ENCODE results near the gene UBXN2A. TPM values are rescaled to one million over a fixed set of nuclear protein-coding genes. Genes with fewer than 3 reads are reported as not detected.

The UBXN2A gene
- polyA plus RNA-seq, 3 donors = 2.0 to 6.8 (median 5.5) TPM

DNA sequence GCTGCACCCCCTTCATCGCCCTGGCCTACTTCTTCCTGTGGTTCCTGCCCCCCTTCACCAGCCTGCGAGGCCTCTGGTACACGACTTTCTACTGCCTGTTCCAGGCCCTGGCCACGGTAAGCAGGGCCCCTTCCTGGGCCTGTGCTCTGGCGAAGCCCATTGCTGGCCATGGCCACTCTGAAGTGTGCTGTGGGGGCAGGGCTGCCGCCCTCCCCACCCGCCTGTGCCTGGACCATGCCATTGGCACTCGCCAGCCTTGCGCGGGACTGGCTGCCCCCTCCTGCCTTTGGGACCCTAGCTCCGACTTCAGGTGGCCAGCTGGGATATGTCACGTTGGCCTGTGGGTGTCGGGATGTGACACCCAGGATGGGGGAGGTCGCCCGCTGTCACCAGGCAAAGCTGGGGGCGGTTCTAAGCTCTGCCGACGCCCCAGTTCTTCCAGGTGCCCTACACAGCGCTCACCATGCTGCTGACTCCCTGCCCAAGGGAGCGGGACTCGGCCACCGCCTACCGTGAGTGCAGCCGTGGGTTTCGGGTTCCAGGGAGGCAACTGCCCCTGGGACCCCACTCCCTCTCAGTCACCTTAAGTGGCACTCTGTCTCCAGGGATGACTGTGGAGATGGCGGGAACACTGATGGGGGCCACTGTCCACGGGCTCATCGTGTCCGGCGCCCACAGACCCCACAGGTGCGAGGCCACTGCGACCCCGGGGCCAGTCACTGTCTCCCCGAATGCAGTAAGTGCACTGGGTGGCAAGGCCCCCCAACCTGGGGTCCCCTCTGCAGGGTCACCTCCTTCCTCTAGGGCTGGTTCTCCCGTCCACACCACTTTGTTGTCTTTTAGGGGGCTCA is 76.8 kb downstream of the UBXN2A start:
- DNase-seq = no peak
- Histone ChIP-seq H3K4me2 (replicated peaks; ENCODE audit: extremely low read depth, low read length, poor library complexity, severe bottlenecking) (no peak overlapping the region), H3K4me1 (ENCODE audit: control insufficient read depth in 1 of 2, insufficient read depth in 2 of 2, low read length in 2 of 2) (no peaks in the 10 kb centered on the region), H3K9ac (ENCODE audit: insufficient read depth, low read length, poor library complexity, severe bottlenecking) (no peak overlapping the region), H3K27ac (ENCODE audit: low read depth in 1 of 2, low read length in 2 of 2) (no peak overlapping the region), H3K4me3 (replicated peaks in 1 of 3; ENCODE audit: low read depth in 2 of 3, low read length in 3 of 3) (no peak overlapping the region), H3K36me3 (replicated peaks in 1 of 2; ENCODE audit: control insufficient read depth in 1 of 2, insufficient read depth in 2 of 2, low read length in 2 of 2) (no peaks in the 10 kb centered on the region), H3K79me2 (ENCODE audit: insufficient read depth, low read length) (no peaks in the 10 kb centered on the region), H3K27me3 (ENCODE audit: control insufficient read depth in 2 of 2, insufficient read depth in 2 of 2, low read length in 2 of 2) (peaks cover 0 to 4% of the 10 kb centered on the region in 2 donors), H2AFZ (ENCODE audit: insufficient read depth, low read depth, low read length, poor library complexity, severe bottlenecking) (no peak overlapping the region), H3K9me3 (replicated peaks in 1 of 2; ENCODE audit: control insufficient read depth in 1 of 2, insufficient read depth in 1 of 2, low read length in 2 of 2) (no peaks in the 10 kb centered on the region), H4K20me1 (ENCODE audit: insufficient read depth, low read length) (no peaks in the 10 kb centered on the region)
- peaks cover 6% of the 10 kb centered on the region for H3K4me1 Mint-ChIP-seq
- intact Hi-C loops (cut with micrococcal nuclease) = no loop called here
- TF ChIP-seq, protein P1, sequence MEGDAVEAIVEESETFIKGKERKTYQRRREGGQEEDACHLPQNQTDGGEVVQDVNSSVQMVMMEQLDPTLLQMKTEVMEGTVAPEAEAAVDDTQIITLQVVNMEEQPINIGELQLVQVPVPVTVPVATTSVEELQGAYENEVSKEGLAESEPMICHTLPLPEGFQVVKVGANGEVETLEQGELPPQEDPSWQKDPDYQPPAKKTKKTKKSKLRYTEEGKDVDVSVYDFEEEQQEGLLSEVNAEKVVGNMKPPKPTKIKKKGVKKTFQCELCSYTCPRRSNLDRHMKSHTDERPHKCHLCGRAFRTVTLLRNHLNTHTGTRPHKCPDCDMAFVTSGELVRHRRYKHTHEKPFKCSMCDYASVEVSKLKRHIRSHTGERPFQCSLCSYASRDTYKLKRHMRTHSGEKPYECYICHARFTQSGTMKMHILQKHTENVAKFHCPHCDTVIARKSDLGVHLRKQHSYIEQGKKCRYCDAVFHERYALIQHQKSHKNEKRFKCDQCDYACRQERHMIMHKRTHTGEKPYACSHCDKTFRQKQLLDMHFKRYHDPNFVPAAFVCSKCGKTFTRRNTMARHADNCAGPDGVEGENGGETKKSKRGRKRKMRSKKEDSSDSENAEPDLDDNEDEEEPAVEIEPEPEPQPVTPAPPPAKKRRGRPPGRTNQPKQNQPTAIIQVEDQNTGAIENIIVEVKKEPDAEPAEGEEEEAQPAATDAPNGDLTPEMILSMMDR (IDR thresholded peaks at IDR 0.05) = no peak
- H3K4me3 Mint-ChIP-seq = no peak overlapping the region
- H3K36me3 Mint-ChIP-seq = no peaks in the 10 kb centered on the region
- peaks cover 5 to 12% (median 10%) of the 10 kb centered on the region in 3 donors for H3K27me3 Mint-ChIP-seq (ENCODE audit: low read depth in 3 of 3)
- peaks cover 0 to 2% (median 0%) of the 10 kb centered on the region in 7 donors for H3K9me3 Mint-ChIP-seq
- WGBS (ENCODE audit: insufficient coverage) = 93% methylated on average over 32 of the region's 35 CpGs
- no peak overlapping the region for H3K27ac Mint-ChIP-seq

DNA sequence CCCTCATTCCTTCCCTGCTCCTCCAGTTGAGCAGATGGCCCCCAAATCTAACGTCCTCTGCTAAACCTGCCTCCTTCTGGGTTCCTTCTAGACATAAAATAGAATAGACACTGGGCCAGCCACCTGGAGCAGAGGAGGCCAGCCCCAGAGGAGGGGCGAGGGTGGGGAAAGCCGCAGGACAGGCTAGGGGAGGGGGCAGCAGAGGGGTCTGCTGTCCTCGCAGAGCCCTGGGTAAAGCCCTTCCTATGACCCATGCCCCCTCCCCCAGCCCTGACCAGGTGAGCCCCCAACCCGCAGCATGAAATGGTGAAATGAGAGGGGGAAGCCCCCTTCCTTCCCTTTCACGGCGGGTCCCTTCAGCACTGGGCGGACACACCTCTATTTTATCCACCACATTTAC is 77.4 kb downstream of the UBXN2A start:
- Histone ChIP-seq H3K4me1 (ENCODE audit: control insufficient read depth in 1 of 2, insufficient read depth in 2 of 2, low read length in 2 of 2) (no peaks in the 10 kb centered on the region), H4K20me1 (ENCODE audit: insufficient read depth, low read length) (no peaks in the 10 kb centered on the region), H3K4me2 (replicated peaks; ENCODE audit: extremely low read depth, low read length, poor library complexity, severe bottlenecking) (no peak overlapping the region), H2AFZ (ENCODE audit: insufficient read depth, low read depth, low read length, poor library complexity, severe bottlenecking) (no peak overlapping the region), H3K9ac (ENCODE audit: insufficient read depth, low read length, poor library complexity, severe bottlenecking) (no peak overlapping the region), H3K79me2 (ENCODE audit: insufficient read depth, low read length) (no peaks in the 10 kb centered on the region), H3K27ac (ENCODE audit: low read depth in 1 of 2, low read length in 2 of 2) (no peak overlapping the region), H3K27me3 (ENCODE audit: control insufficient read depth in 2 of 2, insufficient read depth in 2 of 2, low read length in 2 of 2) (peaks cover 0 to 2% of the 10 kb centered on the region in 2 donors), H3K36me3 (replicated peaks in 1 of 2; ENCODE audit: control insufficient read depth in 1 of 2, insufficient read depth in 2 of 2, low read length in 2 of 2) (peaks cover 0 to 4% of the 10 kb centered on the region in 2 donors), H3K4me3 (replicated peaks in 1 of 3; ENCODE audit: low read depth in 2 of 3, low read length in 3 of 3) (no peak overlapping the region), H3K9me3 (replicated peaks in 1 of 2; ENCODE audit: control insufficient read depth in 1 of 2, insufficient read depth in 1 of 2, low read length in 2 of 2) (no peaks in the 10 kb centered on the region)
- DNase-seq = no peak
- TF ChIP-seq, protein P1 (IDR thresholded peaks at IDR 0.05) = no peak
- Mint-ChIP-seq H3K4me3 (no peak overlapping the region), H3K9me3 (peaks cover 0 to under 1% (median 0%) of the 10 kb centered on the region in 7 donors), H3K4me1 (peaks cover 3% of the 10 kb centered on the region), H3K27me3 (ENCODE audit: low read depth in 3 of 3) (peaks cover 1 to 7% (median 5%) of the 10 kb centered on the region in 3 donors), H3K36me3 (peaks cover 4 to 5% of the 10 kb centered on the region in 2 donors), H3K27ac (no peak overlapping the region)
- WGBS (ENCODE audit: insufficient coverage) = 65% methylated on average over 3 of the region's 8 CpGs
- intact Hi-C loops (cut with micrococcal nuclease) = no loop called here

Data from CD14-positive monocyte (primary cell).